ENCODE data around the gene MINDY3.
"Not testable (repeated sequence)": the region's sequence is repeated elsewhere in the genome, so short reads cannot be mapped to it uniquely, and the experiment has no call there.

MINDY3 gene

GRCh38 chr10:15775513-15775912 is 84.8 kb downstream of the MINDY3 start:
- peak; percentile 91 for DNase-seq

DNA sequence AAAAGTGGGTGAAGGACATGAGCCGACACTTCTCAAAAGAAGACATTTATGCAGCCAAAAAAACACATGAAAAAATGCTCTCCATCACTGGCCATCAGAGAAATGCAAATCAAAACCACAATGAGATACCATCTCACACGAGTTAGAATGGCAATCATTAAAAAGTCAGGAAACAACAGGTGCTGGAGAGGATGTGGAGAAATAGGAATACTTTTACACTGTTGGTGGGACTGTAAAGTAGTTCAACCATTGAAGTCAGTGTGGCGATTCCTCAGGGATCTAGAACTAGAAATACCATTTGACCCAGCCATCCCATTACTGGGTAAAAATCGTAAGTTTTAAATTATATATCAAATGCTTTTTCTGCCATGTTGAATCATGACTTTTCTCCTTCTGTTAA is 85.8 kb downstream of the MINDY3 start:
- DNase-seq = not testable (repeated sequence)

DNA sequence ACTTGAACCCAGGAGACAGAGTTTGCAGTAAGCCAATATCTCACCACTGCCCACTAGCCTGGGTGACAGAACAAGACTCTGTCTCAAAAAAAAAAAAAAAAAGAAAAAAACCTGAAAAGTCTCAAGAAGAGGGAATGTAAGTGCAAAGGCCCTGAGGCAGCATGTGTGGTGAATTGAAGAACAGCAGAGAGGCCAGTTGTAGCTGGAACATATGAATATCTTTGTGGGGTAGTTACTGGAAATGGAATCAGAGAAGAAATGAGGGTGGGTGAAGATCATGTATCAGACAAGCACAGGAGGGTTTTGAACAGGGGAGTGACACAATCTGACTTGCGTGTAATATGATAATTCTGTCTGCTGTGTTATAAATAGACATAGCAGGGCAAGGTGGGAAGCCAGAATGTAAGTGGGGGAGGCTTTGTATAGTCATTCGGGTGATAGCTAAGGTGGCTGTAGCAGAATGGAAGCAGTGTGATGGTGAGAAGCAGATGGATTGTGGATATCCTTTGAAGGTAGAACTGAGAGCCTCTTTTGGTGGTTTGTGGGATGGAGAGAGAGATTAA is 95.3 kb downstream of the MINDY3 start:
- DNase-seq = no peak

GRCh38 chr10:15763006-15763405 is 97.3 kb downstream of the MINDY3 start:
- DNase-seq = no peak

- DNase-seq = not testable (repeated sequence)
Measured at GRCh38 chr10:15762239-15762638, 98.1 kb downstream of the MINDY3 start.

- DNase-seq = not testable (repeated sequence)
Measured at GRCh38 chr10:15761224-15761623, 99.1 kb downstream of the MINDY3 start.

DNA sequence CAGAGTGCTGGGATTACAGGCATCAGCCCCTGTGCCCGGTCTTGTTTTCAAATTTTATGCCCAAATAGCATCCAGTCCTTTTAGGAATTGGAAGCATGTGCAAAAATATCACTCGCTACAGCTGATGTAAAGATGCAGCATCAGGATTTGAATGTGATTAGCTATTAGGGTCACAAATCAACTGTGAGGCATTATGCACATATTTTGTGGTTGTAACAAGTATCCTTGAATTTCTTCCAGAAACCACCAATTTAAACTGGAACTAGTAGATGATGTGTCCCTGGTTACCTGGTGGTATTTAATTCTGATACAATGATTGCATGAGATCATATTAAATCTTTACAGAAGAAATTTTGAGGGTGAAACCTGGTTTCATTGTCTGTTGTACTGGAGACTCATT is 99.6 kb downstream of the MINDY3 start:
- DNase-seq = peak; percentile 17

GRCh38 chr10:15759265-15759664 is 101.0 kb downstream of the MINDY3 start:
- no peak for DNase-seq

DNA sequence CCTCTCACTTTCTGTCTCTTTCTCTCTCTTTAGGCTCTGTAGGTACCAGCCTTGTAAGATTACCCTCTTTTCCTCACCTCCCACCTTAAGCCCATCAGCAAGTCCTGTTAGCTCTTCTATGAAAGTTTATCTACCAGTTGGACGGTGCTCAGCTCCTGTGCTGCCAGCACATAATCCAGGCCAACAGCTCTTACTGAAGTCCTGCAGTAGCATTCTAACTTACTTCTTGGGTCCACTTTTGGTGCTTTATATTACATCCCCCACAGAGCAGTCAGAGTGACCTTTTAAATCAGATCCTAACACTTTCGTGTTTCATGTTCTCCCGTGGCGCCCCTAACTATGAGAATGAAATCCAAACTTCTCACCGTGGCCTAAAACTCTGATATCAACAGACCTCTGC is 101.7 kb downstream of the MINDY3 start:
- no peak for DNase-seq

DNA sequence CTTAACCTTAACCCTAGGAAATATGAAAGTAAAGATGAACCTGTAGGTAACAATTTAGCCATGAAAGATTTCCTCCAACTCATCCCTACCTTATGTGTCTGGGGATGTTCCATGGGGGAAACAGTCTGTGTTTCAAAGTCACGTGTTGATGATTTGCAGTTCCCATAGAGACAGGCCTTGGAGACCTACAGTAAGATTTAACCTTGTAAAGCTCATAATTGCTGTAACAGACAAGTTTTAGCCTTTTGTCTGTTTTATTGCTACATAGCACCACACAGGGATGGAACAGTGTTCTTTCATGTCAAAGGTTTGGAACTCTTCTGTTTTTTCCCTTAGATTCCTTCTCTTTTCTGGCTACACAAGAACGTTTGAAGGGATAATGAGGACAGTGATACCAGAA is 105.4 kb downstream of the MINDY3 start:
- no peak for DNase-seq

- no peak for DNase-seq
Measured at GRCh38 chr10:15751046-15751445, 109.3 kb downstream of the MINDY3 start.

DNA sequence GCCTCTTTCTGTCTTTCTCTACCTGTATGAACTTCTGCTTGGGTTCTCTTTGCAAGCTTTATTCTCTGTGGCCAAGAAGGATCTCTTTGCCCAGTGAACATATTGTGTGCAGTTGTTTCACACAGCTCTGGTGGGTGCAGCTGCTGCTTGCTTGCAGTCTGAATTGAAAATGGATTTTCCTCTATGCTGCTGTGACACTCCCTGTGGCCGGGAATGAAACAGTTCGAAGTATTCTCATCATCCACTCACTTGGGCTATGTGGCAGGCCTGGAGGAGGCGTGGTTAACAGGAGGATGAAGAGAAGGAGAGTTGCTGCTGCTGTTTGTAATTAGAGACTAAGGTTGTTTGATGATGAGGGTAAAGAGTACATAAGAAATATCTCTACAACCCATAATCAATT is 112.2 kb downstream of the MINDY3 start:
- DNase-seq = peak; percentile 66

DNA sequence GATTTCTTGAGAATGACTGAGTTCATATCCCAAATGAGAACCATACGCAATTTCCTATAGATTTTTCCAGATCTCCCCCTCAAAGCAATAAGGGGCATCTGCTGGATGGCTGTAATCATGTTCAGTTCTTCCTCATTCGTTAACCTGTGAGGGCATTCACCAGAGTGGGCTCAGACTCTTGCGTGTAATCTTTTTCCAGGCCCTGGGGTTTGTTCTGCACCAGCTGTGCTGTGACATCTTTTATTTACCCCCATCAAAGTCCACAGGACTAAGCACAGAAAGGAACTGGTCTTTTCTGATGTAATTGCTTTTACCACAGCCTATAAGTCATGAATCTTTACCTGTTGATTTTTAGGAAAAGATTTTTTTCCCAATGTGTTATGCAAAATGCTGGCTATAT is 112.7 kb downstream of the MINDY3 start:
- DNase-seq = no peak

DNA sequence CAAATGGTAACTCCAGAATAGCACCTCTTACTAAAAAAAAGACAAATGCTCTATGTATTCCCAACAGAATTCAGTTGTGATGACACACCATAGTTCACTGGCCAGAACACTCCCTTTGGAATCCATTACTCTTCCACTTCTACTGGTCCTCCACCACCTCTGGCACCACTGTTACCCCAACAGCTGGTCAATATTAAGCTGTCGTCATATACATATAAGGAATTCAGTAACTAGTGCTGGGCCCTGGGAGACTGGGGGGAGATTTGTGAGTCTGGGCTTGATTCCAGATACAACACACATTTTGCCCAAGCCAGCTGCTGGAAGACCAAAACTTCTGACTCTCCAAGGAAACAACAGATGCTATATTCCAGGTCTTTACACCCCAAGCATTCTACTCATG is 114.6 kb downstream of the MINDY3 start:
- peak; percentile 89 for DNase-seq

DNA sequence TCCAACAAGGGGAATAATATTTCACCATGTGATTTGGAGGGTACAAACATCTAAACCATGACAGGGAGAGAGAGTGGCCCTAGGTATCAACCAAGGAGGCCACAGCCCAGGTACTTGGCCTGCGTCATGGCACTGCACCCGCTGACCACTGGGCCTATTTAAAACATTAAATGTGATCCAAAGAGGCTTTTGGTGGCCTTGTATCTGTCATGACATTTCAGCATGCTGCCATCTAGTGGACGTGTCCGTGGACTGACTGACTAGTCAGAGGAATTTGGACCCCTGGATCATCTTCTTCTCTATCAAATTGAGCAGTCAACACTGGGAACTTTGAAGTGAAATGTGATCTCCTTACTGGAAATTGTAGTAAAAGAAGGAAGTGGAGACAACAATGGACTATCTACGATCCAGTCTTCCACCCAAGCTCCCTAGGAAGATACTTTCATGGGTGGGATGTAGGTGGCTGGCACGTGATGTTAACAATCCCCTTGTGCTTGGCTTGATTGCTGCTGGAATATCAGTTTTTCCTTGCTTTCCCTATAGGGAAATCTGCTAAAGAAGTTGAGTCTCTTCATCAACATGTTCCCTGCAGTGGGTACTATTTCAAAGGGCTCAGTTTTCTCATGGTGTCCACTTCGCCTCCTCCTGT is 116.0 kb downstream of the MINDY3 start:
- peak; percentile 64 for DNase-seq

GRCh38 chr10:15743443-15743842 is 116.9 kb downstream of the MINDY3 start:
- no peak for DNase-seq

- DNase-seq = no peak
Measured at GRCh38 chr10:15742836-15743235, 117.5 kb downstream of the MINDY3 start.

GRCh38 chr10:15742102-15742501 is 118.2 kb downstream of the MINDY3 start:
- no peak for DNase-seq

GRCh38 chr10:15741581-15741980 is 118.7 kb downstream of the MINDY3 start:
- DNase-seq = no peak

- DNase-seq = no peak
Measured at GRCh38 chr10:15740261-15740660, 120.0 kb downstream of the MINDY3 start.

- DNase-seq = no peak
Measured at GRCh38 chr10:15739254-15739970, 120.9 kb downstream of the MINDY3 start.

- DNase-seq = peak; percentile 51
Measured at GRCh38 chr10:15738270-15738925, 121.9 kb downstream of the MINDY3 start.

GRCh38 chr10:15737656-15738055 is 122.7 kb downstream of the MINDY3 start:
- DNase-seq = no peak

DNA sequence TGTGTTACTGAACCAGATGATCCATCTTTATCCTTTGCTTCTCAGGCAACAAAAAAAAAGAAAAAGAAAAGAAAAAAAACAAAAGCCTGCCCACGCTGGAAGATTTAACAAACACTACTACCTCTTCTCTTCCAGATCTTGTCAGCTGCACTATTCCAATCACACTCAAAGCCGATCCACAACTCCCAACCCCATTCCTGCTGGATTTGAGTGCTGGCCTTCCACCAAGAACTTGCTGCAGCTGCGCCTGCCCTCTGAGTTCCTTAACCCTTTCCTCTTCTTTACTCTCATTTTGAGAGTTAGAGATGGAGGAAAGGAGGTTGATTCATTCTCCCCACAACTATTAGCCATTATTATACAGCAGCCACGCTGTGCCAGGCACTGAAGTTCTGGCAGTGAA is 124.5 kb downstream of the MINDY3 start:
- peak; percentile 38 for DNase-seq

Measured in fibroblast of skin of scalp (primary cell).